Measurements from ENCODE around the gene PARD6A. TPM values are rescaled to one million over a fixed set of nuclear protein-coding genes. Genes with fewer than 3 reads are reported as not detected.

PARD6A gene
- total and polyA plus RNA-seq, 2 experiments from 2014 or later = 0.58 to 0.97 TPM

GRCh38 chr16:67645397-67646121 lies 15.2 kb upstream of the PARD6A start:
- no peaks in the 10 kb centered on the region for H3K9me3 ChIP-seq (ENCODE audit: low read depth)
- in situ Hi-C loops (cut with MboI) = no loop called here

DNA sequence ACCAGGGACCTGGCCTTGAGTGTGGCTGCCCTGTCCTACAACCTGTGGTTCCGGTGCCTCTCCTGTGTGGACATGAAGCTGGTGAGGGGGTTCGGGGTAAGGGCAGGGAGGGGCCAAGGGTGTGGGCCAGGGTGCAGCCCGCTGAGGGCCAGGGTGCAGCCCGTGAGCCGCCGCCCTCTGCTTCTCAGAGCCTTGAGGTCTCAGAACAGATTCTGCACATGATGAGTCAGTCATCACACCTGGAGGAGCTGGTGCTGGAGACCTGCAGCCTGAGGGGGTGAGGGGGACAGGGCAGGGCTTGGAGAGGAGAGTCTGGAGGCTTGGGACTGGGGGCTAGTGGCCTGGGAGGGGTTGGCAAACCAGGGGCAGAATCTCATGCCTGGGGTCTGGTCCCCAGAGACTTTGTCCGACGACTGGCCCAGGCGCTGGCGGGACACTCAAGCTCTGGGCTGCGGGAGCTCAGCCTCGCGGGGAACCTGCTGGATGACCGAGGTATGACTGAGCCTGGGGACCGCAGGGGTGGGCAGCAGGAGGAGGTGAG lies 13.6 kb upstream of the PARD6A start:
- in situ Hi-C loops (cut with MboI) = no loop called here
- WGBS, 2 experiments (ENCODE audit: low coverage in 1 of 2, low lambda C conversion rate in 2 of 2, missing lambda C conversion rate in 2 of 2) = 63 to 67% methylated on average over 10 to 15 of the region's 15 CpGs

More at GRCh38 chr16:67645397-67646121, 15.2 kb upstream of the PARD6A start:
- Histone ChIP-seq H3K27ac (no peak overlapping the region), H2AFZ (no peak overlapping the region), H3K9ac (no peak overlapping the region), H3K4me1 (ENCODE audit: insufficient read depth) (0 out of 2 replicates have a peak, but pooled peaks cover 6% of the 10 kb centered on the region), H3K36me3 (ENCODE audit: low read depth) (no peaks in the 10 kb centered on the region), H3K27me3 (replicated peaks; ENCODE audit: insufficient read depth) (peaks cover 30% of the 10 kb centered on the region), H3K4me2 (ENCODE audit: unreplicated experiment) (no peak overlapping the region), H3K79me2 (ENCODE audit: insufficient read depth) (no peaks in the 10 kb centered on the region), H4K20me1 (ENCODE audit: insufficient read depth) (no peaks in the 10 kb centered on the region), H3K4me3 (no peak overlapping the region), H3K9me2 (ENCODE audit: insufficient read depth) (no peaks in the 10 kb centered on the region), H3F3A (ENCODE audit: insufficient read depth) (peaks cover 8% of the 10 kb centered on the region; the same call in 1 of the 2 replicates)
- TF ChIP-seq EZH2 (IDR thresholded peaks at IDR 0.05; ENCODE audit: insufficient read depth, poor library complexity, severe bottlenecking) (no peak), EZH2phosphoT487 (IDR thresholded peaks at IDR 0.05; ENCODE audit: insufficient read depth, low read depth) (no peak)
- no peak for DNase-seq
- WGBS, 2 experiments (ENCODE audit: low coverage in 1 of 2, low lambda C conversion rate in 2 of 2, missing lambda C conversion rate in 2 of 2) = 80 to 82% methylated on average over 13 to 15 of the region's 15 CpGs

GRCh38 chr16:67647681-67648080 lies 13.1 kb upstream of the PARD6A start:
- peaks cover 46% of the 10 kb centered on the region for H3K27me3 ChIP-seq (replicated peaks; ENCODE audit: insufficient read depth)
- H3K9ac ChIP-seq = no peak overlapping the region
- TF ChIP-seq EZH2phosphoT487 (IDR thresholded peaks at IDR 0.05; ENCODE audit: insufficient read depth, low read depth) = no peak
- TF ChIP-seq EZH2 (IDR thresholded peaks at IDR 0.05; ENCODE audit: insufficient read depth, poor library complexity, severe bottlenecking) = no peak
- no peaks in the 10 kb centered on the region for H3K79me2 ChIP-seq (ENCODE audit: insufficient read depth)
- no peaks in the 10 kb centered on the region for H3K4me1 ChIP-seq (ENCODE audit: insufficient read depth)
- DNase-seq = no peak
- no peak overlapping the region for H3K4me2 ChIP-seq (ENCODE audit: unreplicated experiment)
- in situ Hi-C loops (cut with MboI) = no loop called here
- H3K9me3 ChIP-seq (ENCODE audit: low read depth) = no peaks in the 10 kb centered on the region
- H2AFZ ChIP-seq = no peak overlapping the region
- 74% methylated on average over 10 to 13 of the region's 13 CpGs for WGBS, 2 experiments (ENCODE audit: low coverage in 1 of 2, low lambda C conversion rate in 2 of 2, missing lambda C conversion rate in 2 of 2)
- H3K36me3 ChIP-seq (ENCODE audit: low read depth) = no peaks in the 10 kb centered on the region
- no peak overlapping the region for H3K4me3 ChIP-seq
- H3K9me2 ChIP-seq (ENCODE audit: insufficient read depth) = no peaks in the 10 kb centered on the region
- H3F3A ChIP-seq (ENCODE audit: insufficient read depth) = no peaks in the 10 kb centered on the region
- H4K20me1 ChIP-seq (ENCODE audit: insufficient read depth) = no peaks in the 10 kb centered on the region
- no peak overlapping the region for H3K27ac ChIP-seq

More for the DNA sequence above, 13.6 kb upstream of the PARD6A start:
- DNase-seq = no peak
- H3K36me3 ChIP-seq (ENCODE audit: low read depth) = no peaks in the 10 kb centered on the region
- no peak overlapping the region for H2AFZ ChIP-seq
- no peak overlapping the region for H3K9ac ChIP-seq
- no peaks in the 10 kb centered on the region for H3K9me2 ChIP-seq (ENCODE audit: insufficient read depth)
- no peak for TF ChIP-seq EZH2 (IDR thresholded peaks at IDR 0.05; ENCODE audit: insufficient read depth, poor library complexity, severe bottlenecking)
- TF ChIP-seq EZH2phosphoT487 (IDR thresholded peaks at IDR 0.05; ENCODE audit: insufficient read depth, low read depth) = no peak
- H3K9me3 ChIP-seq (ENCODE audit: low read depth) = no peaks in the 10 kb centered on the region
- H3K79me2 ChIP-seq (ENCODE audit: insufficient read depth) = no peaks in the 10 kb centered on the region
- H3K27ac ChIP-seq = no peak overlapping the region
- no peaks in the 10 kb centered on the region for H4K20me1 ChIP-seq (ENCODE audit: insufficient read depth)
- no peak overlapping the region for H3K4me2 ChIP-seq (ENCODE audit: unreplicated experiment)
- H3K4me3 ChIP-seq = no peak overlapping the region
- H3F3A ChIP-seq (ENCODE audit: insufficient read depth) = no peaks in the 10 kb centered on the region
- H3K4me1 ChIP-seq (ENCODE audit: insufficient read depth) = 0 out of 2 replicates have a peak, but pooled peaks cover 3% of the 10 kb centered on the region
- H3K27me3 ChIP-seq (replicated peaks; ENCODE audit: insufficient read depth) = peaks cover 42% of the 10 kb centered on the region

DNA sequence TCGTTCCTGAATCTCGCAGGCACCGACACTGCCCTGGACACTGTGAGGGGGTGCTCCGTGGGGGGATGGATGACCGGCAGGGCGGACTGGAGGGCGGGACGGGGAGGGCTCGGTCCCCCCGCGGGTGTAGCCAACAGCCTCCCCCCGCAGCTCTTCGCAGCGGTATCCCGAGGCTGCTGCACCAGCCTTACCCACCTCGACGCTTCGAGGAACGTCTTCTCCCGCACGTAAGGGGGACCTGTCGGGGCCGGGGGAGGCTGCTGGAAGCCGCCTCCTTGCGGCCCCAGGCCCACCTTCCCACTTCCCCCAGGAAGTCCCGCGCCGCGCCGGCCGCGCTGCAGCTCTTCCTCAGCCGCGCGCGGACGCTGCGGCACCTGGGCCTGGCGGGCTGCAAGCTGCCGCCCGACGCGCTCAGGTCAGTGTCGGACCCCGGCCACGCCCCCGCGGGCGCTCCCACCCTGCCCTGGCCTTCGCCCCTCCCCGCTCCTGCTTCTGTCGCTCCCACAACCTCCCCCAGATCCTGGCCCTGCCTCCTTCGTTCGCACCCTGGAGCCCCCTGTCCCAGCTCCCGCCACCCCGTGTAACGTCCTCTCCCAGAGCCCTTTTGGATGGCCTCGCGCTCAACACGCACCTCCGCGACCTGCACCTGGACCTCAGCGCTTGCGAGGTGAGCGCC lies 12.5 kb upstream of the PARD6A start:
- Histone ChIP-seq H2AFZ (no peak overlapping the region), H3F3A (ENCODE audit: insufficient read depth) (no peaks in the 10 kb centered on the region), H3K79me2 (ENCODE audit: insufficient read depth) (no peaks in the 10 kb centered on the region), H4K20me1 (ENCODE audit: insufficient read depth) (no peaks in the 10 kb centered on the region), H3K4me1 (ENCODE audit: insufficient read depth) (no peaks in the 10 kb centered on the region), H3K27me3 (replicated peaks; ENCODE audit: insufficient read depth) (peaks cover 46% of the 10 kb centered on the region), H3K27ac (no peak overlapping the region), H3K9ac (no peak overlapping the region), H3K4me3 (no peak overlapping the region), H3K9me2 (ENCODE audit: insufficient read depth) (no peaks in the 10 kb centered on the region), H3K9me3 (ENCODE audit: low read depth) (no peaks in the 10 kb centered on the region), H3K36me3 (ENCODE audit: low read depth) (no peaks in the 10 kb centered on the region), H3K4me2 (ENCODE audit: unreplicated experiment) (no peak overlapping the region)
- DNase-seq = no peak
- in situ Hi-C loops (cut with MboI) = no loop called here
- TF ChIP-seq EZH2 (IDR thresholded peaks at IDR 0.05; ENCODE audit: insufficient read depth, poor library complexity, severe bottlenecking) = no peak
- 0 out of 2 replicates have a peak, but pooled peaks have one; percentile 26 for TF ChIP-seq EZH2phosphoT487 (IDR thresholded peaks at IDR 0.05; ENCODE audit: insufficient read depth, low read depth)
- 11 to 18% methylated on average over 21 to 60 of the region's 65 CpGs for WGBS, 2 experiments (ENCODE audit: low coverage in 1 of 2, low lambda C conversion rate in 2 of 2, missing lambda C conversion rate in 2 of 2)

Data from GM23248 (cell line).